GM21723 (cell line): Measurements from ENCODE around the gene PLCB4.

Source experiments
- ATAC-seq: cut with Tn5 transposase; IDR thresholded peaks from one replicate; pipeline ENCODE4 v1.9.1; 2021; ENCODE audit warnings: mild to moderate bottlenecking, moderate library complexity; ENCODE audit not compliant: unreplicated experiment

Gene PLCB4

GRCh38 chr20:9389346-9389745 is 320.5 kb downstream of the PLCB4 start:
- no peak for ATAC-seq

- ATAC-seq: no peak
These were observed 321.6 kb downstream of the PLCB4 start for GRCh38 chr20:9390441-9390840.

DNA sequence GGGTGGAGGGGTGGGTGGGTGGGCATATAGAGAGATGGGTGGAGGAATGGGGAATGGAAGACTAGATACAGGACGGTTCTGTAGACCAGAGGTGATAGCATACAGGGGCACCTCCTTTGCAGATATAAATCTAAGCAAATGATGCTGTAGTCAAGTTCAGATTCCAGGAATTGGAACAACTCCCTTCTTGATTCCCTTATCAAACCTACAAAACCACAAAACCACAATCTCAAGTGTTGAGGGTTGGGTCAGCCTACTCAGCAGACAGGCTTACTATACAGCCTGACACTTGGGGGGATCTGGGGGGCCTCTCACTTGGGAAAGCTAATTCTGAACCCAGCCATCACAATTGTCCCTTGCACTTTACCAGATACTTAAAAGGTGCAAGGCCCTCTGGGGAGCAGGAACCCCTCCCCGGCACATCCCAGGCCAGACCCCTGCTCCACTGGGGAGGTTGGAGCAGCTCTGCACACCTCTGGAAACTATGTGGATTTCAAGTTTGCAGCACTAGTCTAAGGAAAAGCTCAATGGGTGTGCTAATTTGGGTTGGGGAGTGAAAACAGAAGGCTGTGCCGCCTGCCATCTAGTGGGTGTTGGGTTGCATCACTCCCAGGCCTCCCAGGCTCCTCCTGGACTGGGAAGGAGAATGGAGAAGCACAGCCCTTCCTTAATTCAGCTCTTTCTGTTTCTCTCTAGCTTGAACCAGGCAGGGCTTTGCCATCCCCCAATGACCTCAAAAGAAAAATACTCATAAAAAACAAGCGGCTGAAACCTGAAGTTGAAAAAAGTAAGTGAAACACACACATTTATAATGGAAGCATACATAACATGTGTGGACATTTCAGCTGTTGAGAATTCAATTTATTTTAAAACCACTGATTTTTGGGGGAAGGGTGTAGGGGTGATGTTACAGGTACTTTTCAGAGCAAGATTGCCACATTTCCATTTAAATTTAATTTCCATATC is 324.3 kb downstream of the PLCB4 start:
- peak; percentile 56 for ATAC-seq

DNA sequence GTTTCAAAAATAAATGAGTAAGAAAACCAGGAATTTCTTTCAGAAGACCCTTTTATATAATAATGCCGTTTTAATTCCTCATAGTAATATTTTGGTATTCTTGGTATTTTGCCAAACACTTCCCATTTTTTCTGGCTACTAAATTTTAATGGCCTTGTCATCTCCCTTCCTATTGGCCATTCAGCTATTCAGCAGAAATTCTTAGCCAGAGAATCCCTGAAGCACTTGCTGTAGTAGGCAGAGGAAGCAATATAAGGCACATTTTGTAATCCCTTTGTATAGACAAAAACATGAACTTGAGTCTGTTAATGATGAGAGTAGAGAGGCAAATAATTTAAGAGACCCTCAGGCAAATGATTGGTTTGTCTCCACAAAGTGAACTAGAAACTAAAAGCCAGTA is 327.1 kb downstream of the PLCB4 start:
- no peak for ATAC-seq

DNA sequence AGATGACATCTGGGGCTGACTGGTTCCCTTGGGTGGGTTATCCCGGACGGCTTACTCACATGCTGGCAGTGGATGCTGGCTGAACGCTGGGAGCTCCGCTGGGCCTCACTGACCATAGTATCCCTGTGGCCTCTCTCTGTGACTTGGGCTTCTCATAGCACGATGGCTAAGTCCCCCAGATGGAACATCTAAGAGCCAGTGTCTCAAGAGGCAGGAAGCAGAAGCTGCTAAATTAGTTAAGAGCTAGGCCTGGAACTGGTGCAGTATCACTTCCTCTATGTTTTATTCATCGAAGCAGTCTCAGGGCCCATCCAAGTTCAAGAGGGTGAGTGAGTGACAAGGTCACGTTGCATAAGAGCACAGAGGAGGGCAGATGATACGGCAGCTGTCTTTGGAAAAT is 329.0 kb downstream of the PLCB4 start:
- ATAC-seq: peak; percentile 95

- ATAC-seq: no peak
These were observed 330.0 kb downstream of the PLCB4 start for GRCh38 chr20:9398882-9399281.

DNA sequence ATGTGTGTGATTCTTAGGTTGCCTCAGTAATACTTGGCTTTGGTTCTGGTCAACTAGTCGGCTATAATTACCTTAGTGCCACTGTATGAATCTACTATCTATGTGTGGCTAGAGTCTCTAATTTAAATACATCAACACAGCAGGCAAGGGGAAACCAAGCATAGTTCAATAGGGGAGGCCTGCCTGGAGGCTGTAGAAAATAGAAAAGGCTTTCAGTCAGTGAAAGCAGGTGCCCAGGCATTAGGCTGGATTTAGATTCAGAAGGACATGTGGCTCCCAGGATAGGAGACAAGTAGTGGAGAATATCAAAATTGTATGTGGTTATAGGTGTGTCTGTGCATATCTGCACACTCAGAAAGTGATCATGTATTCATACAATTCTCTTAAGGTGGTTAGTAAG is 330.4 kb downstream of the PLCB4 start:
- no peak for ATAC-seq

- no peak for ATAC-seq
These were observed 331.5 kb downstream of the PLCB4 start for GRCh38 chr20:9400171-9401025.

DNA sequence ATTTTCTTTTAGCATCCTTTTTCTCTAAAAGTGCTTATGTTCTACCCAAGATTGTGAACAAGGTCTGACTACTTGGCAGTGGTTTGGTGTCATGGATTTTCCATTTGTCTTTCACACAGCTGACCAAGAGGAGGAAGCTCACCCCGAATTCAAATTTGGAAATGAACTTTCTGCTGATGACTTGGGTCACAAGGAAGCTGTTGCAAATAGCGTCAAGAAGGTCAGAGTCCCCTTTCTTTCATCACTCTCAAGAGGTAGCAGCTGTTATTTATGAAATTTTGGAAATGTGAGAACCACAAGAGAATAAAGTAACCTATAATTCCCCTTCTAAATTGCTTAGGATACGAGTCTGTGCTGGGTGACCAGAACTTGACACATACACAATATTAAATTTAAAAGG is 332.5 kb downstream of the PLCB4 start:
- ATAC-seq: no peak

DNA sequence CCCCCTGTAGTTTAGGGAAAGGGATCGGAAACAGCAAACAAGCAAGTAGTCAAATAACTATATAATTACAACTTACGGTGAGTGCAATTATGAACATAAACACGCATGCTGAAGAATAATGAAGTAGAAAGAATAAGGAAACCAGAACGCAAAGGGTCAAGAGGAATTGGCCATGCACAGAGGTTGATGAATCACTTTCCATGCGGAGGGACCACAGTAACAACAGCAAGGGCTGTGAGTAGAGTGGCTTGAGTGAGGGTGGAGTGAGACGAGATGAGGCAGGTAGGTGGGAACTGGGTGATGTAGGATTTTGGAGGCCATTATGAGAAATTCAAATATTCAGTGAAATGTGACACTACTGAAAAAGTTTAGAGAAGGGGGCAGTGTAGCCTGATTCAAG is 333.3 kb downstream of the PLCB4 start:
- no peak for ATAC-seq

- ATAC-seq: no peak
These were observed 333.7 kb downstream of the PLCB4 start for GRCh38 chr20:9402546-9402945.

- no peak for ATAC-seq
These were observed 334.6 kb downstream of the PLCB4 start for GRCh38 chr20:9403448-9403847.

GRCh38 chr20:9407805-9408421 is 339.0 kb downstream of the PLCB4 start:
- peak; percentile 64 for ATAC-seq

DNA sequence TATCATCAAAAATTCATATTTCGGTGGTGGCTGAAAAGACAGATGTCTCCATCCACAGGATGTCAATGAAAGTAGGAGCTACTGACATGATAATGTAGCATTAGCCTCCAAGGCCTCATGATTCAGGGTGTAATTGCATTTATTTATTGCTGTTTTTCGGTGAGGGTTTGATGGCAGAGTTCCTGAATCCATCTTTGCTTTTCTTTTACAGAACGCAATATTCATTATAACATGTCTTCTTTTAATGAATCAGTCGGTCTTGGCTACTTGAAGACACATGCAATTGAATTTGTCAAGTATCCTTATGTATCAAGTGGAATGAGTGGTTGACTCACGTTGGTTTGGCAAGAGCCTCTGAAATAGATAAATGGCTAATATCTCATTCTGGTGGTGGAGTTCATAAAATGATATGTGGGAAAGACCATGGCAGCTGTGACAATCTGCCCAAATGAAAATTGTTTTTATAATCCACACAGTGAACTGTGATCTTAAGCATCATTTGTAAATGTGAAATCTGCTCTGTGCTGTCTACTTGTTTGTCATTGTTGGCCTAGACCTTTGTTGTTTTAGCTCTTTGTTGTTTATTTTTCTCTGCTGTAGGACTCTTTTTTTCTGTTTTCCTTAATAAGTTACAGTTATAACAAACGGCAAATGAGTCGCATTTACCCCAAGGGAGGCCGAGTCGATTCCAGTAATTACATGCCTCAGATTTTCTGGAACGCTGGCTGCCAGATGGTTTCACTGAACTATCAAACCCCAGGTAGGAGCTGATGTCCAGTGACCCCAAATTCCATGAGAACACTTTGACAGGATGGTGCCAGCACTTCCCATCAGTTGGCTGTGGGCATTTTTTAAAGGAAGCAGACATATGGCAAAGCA is 339.8 kb downstream of the PLCB4 start:
- ATAC-seq: no peak

DNA sequence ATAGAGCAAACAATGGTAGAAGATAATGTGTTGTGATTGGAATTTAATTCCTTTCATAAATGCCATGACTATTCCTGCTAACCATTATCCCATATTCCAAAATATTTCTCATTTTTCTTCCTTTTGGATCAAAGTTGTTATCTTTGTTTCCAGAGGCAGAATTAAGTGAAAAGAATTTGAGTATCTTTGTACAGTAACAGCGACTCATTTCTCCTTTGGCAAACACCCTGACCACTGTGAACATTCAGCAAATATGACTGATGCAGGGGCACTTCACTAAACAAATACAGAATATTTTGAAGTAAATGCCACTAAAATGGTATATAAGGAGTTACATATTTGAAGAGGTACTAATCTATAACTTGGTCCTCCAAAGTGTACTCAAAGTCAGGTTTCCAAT is 340.5 kb downstream of the PLCB4 start:
- no peak for ATAC-seq

GRCh38 chr20:9409981-9410380 is 341.1 kb downstream of the PLCB4 start:
- no peak for ATAC-seq

DNA sequence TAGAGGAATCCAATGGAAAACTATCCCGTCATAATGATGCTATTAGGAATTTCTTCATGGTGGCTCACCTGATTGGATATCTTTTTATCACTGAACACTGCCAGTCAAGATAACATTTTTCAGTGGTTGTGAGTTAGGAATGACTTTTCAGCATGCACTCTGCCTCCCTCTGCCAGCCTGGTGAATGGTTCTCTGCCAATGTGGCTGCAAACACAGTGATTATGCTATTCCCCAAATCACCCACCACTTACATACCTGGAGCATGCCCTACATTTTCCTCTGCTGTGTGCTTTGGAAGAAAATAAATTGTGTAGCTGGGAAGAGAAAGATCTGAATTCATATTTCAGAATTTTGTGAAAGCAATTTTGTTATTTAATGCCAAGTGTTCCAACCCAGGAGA is 342.9 kb downstream of the PLCB4 start:
- no peak for ATAC-seq

- peak; percentile 78 for ATAC-seq
These were observed 343.4 kb downstream of the PLCB4 start for GRCh38 chr20:9412309-9412708.

DNA sequence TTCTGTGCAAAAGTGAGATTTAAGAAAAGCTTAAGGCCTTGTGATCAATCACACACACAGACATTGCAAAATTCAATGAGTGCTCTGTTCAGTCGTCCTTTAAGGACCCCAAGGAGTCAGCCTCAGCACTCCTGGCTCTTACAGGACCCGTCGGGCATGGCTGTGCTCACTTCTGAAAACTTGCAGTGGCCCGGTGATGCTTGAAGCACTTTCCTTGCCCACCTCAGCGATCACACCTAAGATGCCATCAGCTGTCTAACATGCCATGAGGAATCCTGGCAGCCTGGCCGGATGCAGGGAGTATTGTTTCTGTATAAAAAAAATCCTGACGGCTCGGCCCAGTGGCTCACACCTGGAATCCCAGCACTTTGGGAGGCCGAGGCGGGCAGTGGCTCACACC is 344.1 kb downstream of the PLCB4 start:
- no peak for ATAC-seq

GRCh38 chr20:9415426-9415825 is 346.5 kb downstream of the PLCB4 start:
- no peak for ATAC-seq
